Activated naive CD4-positive, alpha-beta T cell treated with anti-CD3 and anti-CD28 coated beads, Interleukin-2, amount 50 U/mL, for 16 hours (primary cell): Measurements from ENCODE around the gene POU2F3.
"Not testable (repeated sequence)": the region's sequence is repeated elsewhere in the genome, so short reads cannot be mapped to it uniquely, and the experiment has no call there.

ENCODE experiments used
- DNase-seq: peaks from one replicate; pipeline ENCODE4 v3.0.0-alpha.2; 2020

POU2F3 gene

GRCh38 chr11:120254788-120255518 is 15.0 kb downstream of the POU2F3 start:
- no peak for DNase-seq

DNA sequence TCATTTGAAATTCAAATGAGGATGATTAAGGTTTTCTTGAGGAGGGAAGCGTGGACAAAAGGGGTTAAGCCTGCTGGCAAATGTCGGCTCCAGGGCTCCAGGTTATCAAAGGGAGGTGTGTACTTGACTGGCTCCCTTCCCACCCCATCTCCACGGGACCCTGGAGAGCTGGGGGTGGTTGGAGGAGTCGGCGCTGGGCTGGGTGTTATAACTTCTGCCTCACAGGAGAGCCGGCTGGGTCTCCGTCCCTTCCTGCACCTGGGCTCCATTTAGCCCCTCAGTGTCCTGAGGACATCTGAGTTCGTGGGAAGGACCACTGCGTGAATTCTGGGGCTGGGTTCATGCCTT is 15.6 kb downstream of the POU2F3 start:
- no peak for DNase-seq

DNA sequence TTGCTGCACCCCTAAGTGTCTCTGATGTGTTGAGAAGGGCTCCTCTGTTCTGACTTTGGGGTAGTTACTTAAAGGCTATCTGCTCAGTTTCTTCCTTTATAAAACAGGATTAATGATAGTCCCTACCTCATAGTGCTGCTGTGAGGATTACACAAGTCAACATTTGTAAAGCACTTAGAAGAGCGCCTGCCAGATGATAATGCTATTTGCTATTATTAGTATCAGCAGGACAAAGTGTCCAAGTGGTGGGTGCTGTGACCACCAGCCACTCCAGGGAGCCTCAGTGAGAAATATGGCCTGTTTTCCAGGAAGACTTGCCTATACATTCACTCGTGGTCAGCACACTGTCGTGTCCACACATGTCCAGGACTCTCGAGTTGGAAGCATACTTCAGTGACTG is 16.2 kb downstream of the POU2F3 start:
- DNase-seq = no peak

GRCh38 chr11:120256779-120257178 is 16.8 kb downstream of the POU2F3 start:
- DNase-seq = no peak

DNA sequence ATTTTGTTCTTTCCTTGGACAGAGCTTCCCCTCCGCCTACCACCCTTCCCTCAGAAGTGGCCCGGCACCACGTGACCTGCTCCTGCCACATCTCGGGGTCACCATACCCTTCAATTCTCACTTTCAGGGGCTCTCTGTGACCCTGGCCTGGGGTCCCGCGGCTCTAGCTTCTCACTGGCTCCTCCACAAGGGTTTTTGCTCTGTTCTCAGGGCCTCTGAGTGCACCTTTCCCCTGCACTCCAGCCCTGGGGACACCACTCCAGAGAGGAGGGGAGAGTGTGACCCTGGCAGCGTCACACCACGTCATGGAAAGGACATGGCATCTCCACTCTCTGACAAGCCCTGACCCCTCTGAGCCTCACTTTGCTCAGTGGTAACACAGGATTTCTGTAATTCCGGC is 17.4 kb downstream of the POU2F3 start:
- no peak for DNase-seq

GRCh38 chr11:120258661-120259060 is 18.7 kb downstream of the POU2F3 start:
- no peak for DNase-seq

- no peak for DNase-seq
Observed at GRCh38 chr11:120259241-120259640, 19.3 kb downstream of the POU2F3 start.

GRCh38 chr11:120259988-120260565 is 20.1 kb downstream of the POU2F3 start:
- DNase-seq = no peak

- DNase-seq = no peak
Observed at GRCh38 chr11:120260616-120261015, 20.7 kb downstream of the POU2F3 start.

- no peak for DNase-seq
Observed at GRCh38 chr11:120261321-120261720, 21.4 kb downstream of the POU2F3 start.

GRCh38 chr11:120261931-120262330 is 22.0 kb downstream of the POU2F3 start:
- DNase-seq = no peak

- DNase-seq = no peak
Observed at GRCh38 chr11:120267319-120267718, 27.4 kb downstream of the POU2F3 start.

- DNase-seq = no peak
Observed at GRCh38 chr11:120268686-120269085, 28.7 kb downstream of the POU2F3 start.

DNA sequence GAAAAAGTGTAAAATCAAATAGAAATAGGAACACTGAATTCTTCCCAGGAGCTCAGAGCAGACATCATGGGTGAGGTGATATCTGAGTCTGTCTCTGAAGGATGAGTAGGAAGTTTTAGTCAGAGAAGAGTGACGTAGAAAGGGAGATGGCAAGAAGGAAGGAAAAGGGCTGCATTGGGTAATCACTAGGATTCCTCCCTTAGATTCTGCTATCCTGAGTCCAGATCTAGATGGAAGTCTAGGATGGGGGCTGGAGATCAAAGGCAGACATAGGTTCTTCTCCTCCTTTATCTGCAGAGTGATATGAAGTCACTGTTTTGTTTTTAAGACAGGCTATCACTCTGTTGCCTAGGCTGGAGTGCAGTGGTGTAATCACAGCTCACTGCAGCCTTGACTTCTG is 30.4 kb downstream of the POU2F3 start:
- no peak for DNase-seq

DNA sequence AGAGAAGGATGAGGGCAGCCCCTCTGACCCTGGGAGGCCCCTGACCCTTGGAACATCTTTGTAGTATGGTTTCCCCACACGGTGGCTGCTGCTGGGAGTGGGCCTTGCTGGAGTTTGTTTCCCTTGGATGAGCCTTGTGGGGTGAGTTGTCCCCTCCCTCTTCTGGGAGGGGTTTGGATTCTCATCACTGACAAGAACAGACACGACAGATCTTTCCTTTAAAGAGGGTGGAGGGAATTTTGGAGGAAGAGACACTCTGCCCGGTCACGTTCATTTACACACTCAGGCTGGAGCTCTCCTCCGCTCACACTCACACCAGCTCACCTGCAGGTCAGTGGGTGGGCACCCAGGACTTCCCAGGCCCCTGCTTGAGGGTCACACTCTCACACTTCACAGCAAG is 31.7 kb downstream of the POU2F3 start:
- no peak for DNase-seq

DNA sequence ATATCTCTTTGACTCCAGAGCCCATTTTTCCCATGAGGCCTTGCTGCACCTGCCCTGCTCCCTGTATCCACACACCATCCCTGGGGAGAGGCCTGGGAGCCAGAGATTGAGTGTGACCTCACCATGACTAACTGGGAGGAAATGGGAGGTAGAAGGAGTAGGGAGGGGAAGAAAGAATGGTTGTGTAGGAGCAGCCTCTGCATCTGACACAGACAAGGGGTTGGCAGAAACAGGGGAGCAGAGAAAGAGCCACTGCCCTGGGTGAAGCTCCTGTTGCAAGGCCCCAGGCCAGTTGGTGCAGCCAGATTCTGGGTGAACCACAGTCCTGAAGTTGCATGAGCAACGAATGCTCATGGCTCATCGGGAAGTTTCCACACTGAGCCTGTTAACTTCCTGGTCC is 32.4 kb downstream of the POU2F3 start:
- DNase-seq = no peak

GRCh38 chr11:120273432-120273831 is 33.5 kb downstream of the POU2F3 start:
- no peak for DNase-seq

- DNase-seq = not testable (repeated sequence)
Observed at GRCh38 chr11:120273956-120274355, 34.0 kb downstream of the POU2F3 start.

GRCh38 chr11:120279502-120279901 is 39.6 kb downstream of the POU2F3 start:
- no peak for DNase-seq

DNA sequence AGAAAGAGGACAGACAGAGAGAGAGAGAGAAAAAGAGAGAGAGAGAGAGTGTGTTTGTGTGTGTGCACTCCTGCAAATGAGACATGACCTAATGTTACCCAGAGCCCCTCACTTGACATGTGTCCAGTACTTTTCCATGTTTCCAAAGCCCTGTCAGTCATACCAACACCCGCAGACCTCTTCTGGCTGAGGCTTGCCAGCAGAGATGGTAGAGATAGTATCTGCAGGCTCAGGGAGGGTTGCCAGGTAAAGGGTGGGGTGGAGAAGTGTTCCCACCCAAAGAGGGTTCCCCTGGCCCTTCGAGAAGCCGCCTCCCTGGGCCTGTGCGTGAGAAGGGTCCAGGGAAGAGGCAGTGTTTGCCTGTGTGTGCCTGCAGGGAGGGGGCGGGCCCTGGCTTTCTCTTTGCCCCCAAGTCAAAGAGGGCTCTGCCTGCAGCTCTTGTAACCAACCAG is 40.7 kb downstream of the POU2F3 start:
- DNase-seq = no peak

DNA sequence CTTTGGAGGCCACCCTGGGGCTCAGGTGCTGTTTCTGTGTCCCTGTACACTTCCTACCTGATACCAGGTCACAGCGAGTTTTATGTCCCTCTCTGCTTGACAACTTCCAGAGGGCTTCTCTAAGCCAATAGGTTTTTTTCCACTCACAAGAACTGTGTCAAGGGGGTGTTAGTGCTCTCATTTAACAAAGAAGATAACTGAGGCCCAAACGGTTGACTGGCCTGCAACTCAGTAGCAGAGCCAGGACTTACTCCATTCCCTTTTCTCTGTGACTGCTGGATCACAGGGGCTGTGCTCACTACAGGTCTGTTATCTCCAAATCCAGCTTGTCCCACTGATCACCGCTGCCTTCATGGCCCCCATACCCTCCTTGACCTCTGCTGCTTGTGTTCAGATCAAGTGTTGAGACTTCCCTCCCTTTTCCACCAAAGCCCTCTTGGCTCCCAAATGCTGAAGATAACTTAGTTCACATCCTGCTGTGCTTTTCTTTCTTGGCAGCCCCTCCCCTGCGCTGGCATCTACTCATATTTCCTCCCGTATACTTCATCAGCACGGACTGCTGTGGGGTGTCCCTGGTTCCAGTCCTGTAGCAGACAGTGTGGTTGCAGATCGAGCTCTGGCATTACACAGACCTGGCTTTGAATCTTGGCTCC is 41.3 kb downstream of the POU2F3 start:
- DNase-seq = no peak

DNA sequence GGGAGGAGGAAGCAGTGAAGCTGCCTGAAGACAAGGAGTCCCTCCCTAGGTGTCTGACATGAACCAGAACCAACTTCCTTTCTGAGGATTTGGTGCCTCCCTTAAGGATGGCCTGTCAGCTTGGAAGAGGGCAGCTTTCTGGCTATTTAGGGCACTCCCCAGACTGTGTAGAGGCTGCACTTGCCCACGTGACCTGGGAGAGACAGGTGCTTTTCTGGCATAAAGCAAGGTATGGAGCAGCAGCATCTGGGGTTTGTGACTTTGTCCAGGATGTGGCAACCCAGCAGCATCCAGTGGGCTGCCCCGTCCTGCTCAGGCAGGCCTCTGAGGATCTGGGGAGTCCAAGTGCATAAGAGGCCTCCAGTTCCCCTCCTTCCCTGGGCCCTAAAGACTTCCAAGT is 43.2 kb downstream of the POU2F3 start:
- no peak for DNase-seq

- no peak for DNase-seq
Observed at GRCh38 chr11:120284272-120284671, 44.3 kb downstream of the POU2F3 start.

DNA sequence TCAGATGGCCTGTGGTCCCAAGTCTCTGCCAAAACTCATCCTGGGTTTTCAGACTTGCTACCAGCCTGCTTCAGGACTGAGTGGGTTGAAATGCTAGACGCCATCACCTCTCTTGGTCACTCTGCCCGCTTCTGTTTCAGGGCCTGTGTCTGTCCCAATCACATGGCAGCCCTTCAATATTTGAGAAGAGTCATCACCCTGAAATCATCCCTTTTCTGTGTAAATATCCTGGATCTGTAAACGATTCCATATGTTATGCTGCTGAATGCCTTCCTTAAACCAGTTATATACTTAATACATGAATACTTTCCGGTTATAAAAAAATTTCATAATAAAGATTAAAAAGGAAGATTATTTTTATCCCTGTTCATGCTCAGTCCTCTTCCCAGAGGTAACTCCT is 45.3 kb downstream of the POU2F3 start:
- no peak for DNase-seq

DNA sequence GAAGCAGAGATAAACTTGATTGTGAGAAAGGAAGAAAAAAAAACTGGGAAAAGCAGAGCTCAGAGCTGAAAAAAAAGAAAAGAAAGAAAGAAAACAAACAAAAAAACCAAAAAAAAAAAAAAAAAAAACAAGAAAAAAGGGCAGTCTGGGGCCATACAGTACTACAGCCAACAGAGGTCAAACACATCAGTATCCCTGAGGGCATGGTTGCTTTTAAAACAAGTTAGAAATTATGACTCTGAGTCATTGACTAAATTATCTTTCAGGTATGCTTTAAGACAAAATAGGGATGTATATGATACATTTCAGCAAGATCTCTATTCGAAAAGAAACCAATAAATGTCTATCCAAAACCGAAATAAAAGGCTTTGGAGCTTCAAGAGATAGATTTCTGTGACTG is 48.1 kb downstream of the POU2F3 start:
- no peak for DNase-seq
